WTC11 (cell line): ENCODE data around the gene USE1.

ENCODE experiments used
- CTCF ChIP-seq: fragments of 200-600 bp; IDR thresholded peaks from 2 replicates; pipeline ENCODE4 v1.8.0; 2022; ENCODE audit warnings: antibody characterized with exemption
- E2F4 ChIP-seq: sonication (generic); formaldehyde crosslinking; IDR thresholded peaks from 2 replicates; pipeline ENCODE4 v1.8.1; 2022; ENCODE audit warnings: low read depth, mild to moderate bottlenecking, moderate library complexity, missing genetic modification reagents, borderline replicate concordance
- EMX1 ChIP-seq: fragments of 250-450 bp; sonication (Bioruptor Pico); IDR thresholded peaks from 2 replicates; pipeline ENCODE4 v1.8.0; 2021; ENCODE audit warnings: mild to moderate bottlenecking
- ETV6 ChIP-seq: sonication (generic); formaldehyde crosslinking; IDR thresholded peaks from 2 replicates; pipeline ENCODE4 v1.8.1; 2022; ENCODE audit warnings: mild to moderate bottlenecking, missing genetic modification reagents

- TF ChIP-seq CTCF (no peak), ETV6 (CRISPR knock-in tag) (no peak), EMX1 (CRISPR knock-in tag) (no peak), E2F4 (no peak)
Measured at GRCh38 chr19:17211547-17212446, 3.4 kb upstream of the USE1 start.
